ENCODE measurements around the gene ANO5.

ANO5 gene

GRCh38 chr11:22197139-22198005 is 4.5 kb downstream of the ANO5 start:
- Histone ChIP-seq H3K36me3 (ENCODE audit: control insufficient read depth in 1 of 2, insufficient read depth in 2 of 2, low read length in 2 of 2) (no peaks in the 10 kb centered on the region), H3K4me3 (ENCODE audit: low read depth in 1 of 2, low read length in 2 of 2) (no peak overlapping the region), H3K27ac (ENCODE audit: low read depth, low read length) (no peak overlapping the region), H3K4me1 (ENCODE audit: control insufficient read depth in 1 of 2, insufficient read depth in 2 of 2, low read length in 2 of 2) (peaks cover 11 to 17% of the 10 kb centered on the region in 2 donors), H3K9ac (ENCODE audit: low read depth in 1 of 2, low read length in 2 of 2) (no peak overlapping the region), H3K9me3 (ENCODE audit: control insufficient read depth in 1 of 2, low read length in 2 of 2) (no peaks in the 10 kb centered on the region), H3K27me3 (ENCODE audit: control insufficient read depth in 1 of 2, insufficient read depth in 2 of 2, low read length in 2 of 2) (peaks cover 0 to 5% of the 10 kb centered on the region in 2 donors)

- H3K9ac ChIP-seq (ENCODE audit: low read depth in 1 of 2, low read length in 2 of 2), result no peak overlapping the region
- H3K27ac ChIP-seq (ENCODE audit: low read depth, low read length), result no peak overlapping the region
- H3K9me3 ChIP-seq (ENCODE audit: control insufficient read depth in 1 of 2, low read length in 2 of 2), result no peaks in the 10 kb centered on the region
- peaks cover 6% of the 10 kb centered on the region in 2 donors for H3K4me1 ChIP-seq (ENCODE audit: control insufficient read depth in 1 of 2, insufficient read depth in 2 of 2, low read length in 2 of 2)
- H3K27me3 ChIP-seq (ENCODE audit: control insufficient read depth in 1 of 2, insufficient read depth in 2 of 2, low read length in 2 of 2), result no peaks in the 10 kb centered on the region
- no peaks in the 10 kb centered on the region for H3K36me3 ChIP-seq (ENCODE audit: control insufficient read depth in 1 of 2, insufficient read depth in 2 of 2, low read length in 2 of 2)
- no peak overlapping the region for H3K4me3 ChIP-seq (ENCODE audit: low read depth in 1 of 2, low read length in 2 of 2)
Measured at GRCh38 chr11:22199243-22199642, 6.4 kb downstream of the ANO5 start.

GRCh38 chr11:22203281-22203680 is 10.4 kb downstream of the ANO5 start:
- H3K36me3 ChIP-seq (ENCODE audit: control insufficient read depth in 1 of 2, insufficient read depth in 2 of 2, low read length in 2 of 2), result no peaks in the 10 kb centered on the region

GRCh38 chr11:22207162-22207561 is 14.3 kb downstream of the ANO5 start:
- no peak overlapping the region for H3K4me3 ChIP-seq (ENCODE audit: low read depth in 1 of 2, low read length in 2 of 2)
- H3K9me3 ChIP-seq (ENCODE audit: control insufficient read depth in 1 of 2, low read length in 2 of 2), result no peaks in the 10 kb centered on the region
- H3K9ac ChIP-seq (ENCODE audit: low read depth in 1 of 2, low read length in 2 of 2), result no peak overlapping the region
- no peak overlapping the region for H3K27ac ChIP-seq (ENCODE audit: low read depth, low read length)
- H3K4me1 ChIP-seq (ENCODE audit: control insufficient read depth in 1 of 2, insufficient read depth in 2 of 2, low read length in 2 of 2), result no peaks in the 10 kb centered on the region
- H3K36me3 ChIP-seq (ENCODE audit: control insufficient read depth in 1 of 2, insufficient read depth in 2 of 2, low read length in 2 of 2), result no peaks in the 10 kb centered on the region
- H3K27me3 ChIP-seq (ENCODE audit: control insufficient read depth in 1 of 2, insufficient read depth in 2 of 2, low read length in 2 of 2), result no peaks in the 10 kb centered on the region

More at GRCh38 chr11:22203281-22203680, 10.4 kb downstream of the ANO5 start:
- no peak overlapping the region for H3K27ac ChIP-seq (ENCODE audit: low read depth, low read length)
- H3K9me3 ChIP-seq (ENCODE audit: control insufficient read depth in 1 of 2, low read length in 2 of 2), result no peaks in the 10 kb centered on the region
- no peak overlapping the region for H3K9ac ChIP-seq (ENCODE audit: low read depth in 1 of 2, low read length in 2 of 2)
- H3K4me1 ChIP-seq (ENCODE audit: control insufficient read depth in 1 of 2, insufficient read depth in 2 of 2, low read length in 2 of 2), result no peaks in the 10 kb centered on the region
- H3K27me3 ChIP-seq (ENCODE audit: control insufficient read depth in 1 of 2, insufficient read depth in 2 of 2, low read length in 2 of 2), result no peaks in the 10 kb centered on the region
- H3K4me3 ChIP-seq (ENCODE audit: low read depth in 1 of 2, low read length in 2 of 2), result no peak overlapping the region

GRCh38 chr11:22208151-22208858 is 15.4 kb downstream of the ANO5 start:
- Histone ChIP-seq H3K9ac (ENCODE audit: low read depth in 1 of 2, low read length in 2 of 2) (no peak overlapping the region), H3K4me3 (ENCODE audit: low read depth in 1 of 2, low read length in 2 of 2) (no peak overlapping the region), H3K36me3 (ENCODE audit: control insufficient read depth in 1 of 2, insufficient read depth in 2 of 2, low read length in 2 of 2) (no peaks in the 10 kb centered on the region), H3K27ac (ENCODE audit: low read depth, low read length) (no peak overlapping the region), H3K27me3 (ENCODE audit: control insufficient read depth in 1 of 2, insufficient read depth in 2 of 2, low read length in 2 of 2) (no peaks in the 10 kb centered on the region), H3K4me1 (ENCODE audit: control insufficient read depth in 1 of 2, insufficient read depth in 2 of 2, low read length in 2 of 2) (no peaks in the 10 kb centered on the region), H3K9me3 (ENCODE audit: control insufficient read depth in 1 of 2, low read length in 2 of 2) (no peaks in the 10 kb centered on the region)

GRCh38 chr11:22216940-22217339 is 24.1 kb downstream of the ANO5 start:
- no peaks in the 10 kb centered on the region for H3K27me3 ChIP-seq (ENCODE audit: control insufficient read depth in 1 of 2, insufficient read depth in 2 of 2, low read length in 2 of 2)
- no peak overlapping the region for H3K27ac ChIP-seq (ENCODE audit: low read depth, low read length)
- H3K9ac ChIP-seq (ENCODE audit: low read depth in 1 of 2, low read length in 2 of 2), result no peak overlapping the region
- no peaks in the 10 kb centered on the region for H3K4me1 ChIP-seq (ENCODE audit: control insufficient read depth in 1 of 2, insufficient read depth in 2 of 2, low read length in 2 of 2)
- no peaks in the 10 kb centered on the region for H3K36me3 ChIP-seq (ENCODE audit: control insufficient read depth in 1 of 2, insufficient read depth in 2 of 2, low read length in 2 of 2)
- no peak overlapping the region for H3K4me3 ChIP-seq (ENCODE audit: low read depth in 1 of 2, low read length in 2 of 2)
- no peaks in the 10 kb centered on the region for H3K9me3 ChIP-seq (ENCODE audit: control insufficient read depth in 1 of 2, low read length in 2 of 2)

- H3K36me3 ChIP-seq (ENCODE audit: control insufficient read depth in 1 of 2, insufficient read depth in 2 of 2, low read length in 2 of 2), result no peaks in the 10 kb centered on the region
- H3K4me1 ChIP-seq (ENCODE audit: control insufficient read depth in 1 of 2, insufficient read depth in 2 of 2, low read length in 2 of 2), result no peaks in the 10 kb centered on the region
- H3K9me3 ChIP-seq (ENCODE audit: control insufficient read depth in 1 of 2, low read length in 2 of 2), result no peaks in the 10 kb centered on the region
- H3K27ac ChIP-seq (ENCODE audit: low read depth, low read length), result no peak overlapping the region
- H3K4me3 ChIP-seq (ENCODE audit: low read depth in 1 of 2, low read length in 2 of 2), result no peak overlapping the region
- H3K27me3 ChIP-seq (ENCODE audit: control insufficient read depth in 1 of 2, insufficient read depth in 2 of 2, low read length in 2 of 2), result no peaks in the 10 kb centered on the region
- H3K9ac ChIP-seq (ENCODE audit: low read depth in 1 of 2, low read length in 2 of 2), result no peak overlapping the region
Measured at GRCh38 chr11:22221143-22221542, 28.3 kb downstream of the ANO5 start.

GRCh38 chr11:22225190-22225589 is 32.3 kb downstream of the ANO5 start:
- Histone ChIP-seq H3K27me3 (ENCODE audit: control insufficient read depth in 1 of 2, insufficient read depth in 2 of 2, low read length in 2 of 2) (no peaks in the 10 kb centered on the region), H3K36me3 (ENCODE audit: control insufficient read depth in 1 of 2, insufficient read depth in 2 of 2, low read length in 2 of 2) (no peaks in the 10 kb centered on the region), H3K4me1 (ENCODE audit: control insufficient read depth in 1 of 2, insufficient read depth in 2 of 2, low read length in 2 of 2) (no peaks in the 10 kb centered on the region), H3K4me3 (ENCODE audit: low read depth in 1 of 2, low read length in 2 of 2) (no peak overlapping the region), H3K27ac (ENCODE audit: low read depth, low read length) (no peak overlapping the region), H3K9me3 (ENCODE audit: control insufficient read depth in 1 of 2, low read length in 2 of 2) (no peaks in the 10 kb centered on the region), H3K9ac (ENCODE audit: low read depth in 1 of 2, low read length in 2 of 2) (no peak overlapping the region)

GRCh38 chr11:22234743-22235142 is 41.9 kb downstream of the ANO5 start:
- Histone ChIP-seq H3K27me3 (ENCODE audit: control insufficient read depth in 1 of 2, insufficient read depth in 2 of 2, low read length in 2 of 2) (no peaks in the 10 kb centered on the region), H3K9me3 (ENCODE audit: control insufficient read depth in 1 of 2, low read length in 2 of 2) (no peaks in the 10 kb centered on the region), H3K9ac (ENCODE audit: low read depth in 1 of 2, low read length in 2 of 2) (no peak overlapping the region), H3K4me1 (ENCODE audit: control insufficient read depth in 1 of 2, insufficient read depth in 2 of 2, low read length in 2 of 2) (no peaks in the 10 kb centered on the region), H3K27ac (ENCODE audit: low read depth, low read length) (no peak overlapping the region), H3K4me3 (ENCODE audit: low read depth in 1 of 2, low read length in 2 of 2) (no peak overlapping the region), H3K36me3 (ENCODE audit: control insufficient read depth in 1 of 2, insufficient read depth in 2 of 2, low read length in 2 of 2) (no peaks in the 10 kb centered on the region)

GRCh38 chr11:22244986-22245592 is 52.2 kb downstream of the ANO5 start:
- no peaks in the 10 kb centered on the region for H3K27me3 ChIP-seq (ENCODE audit: control insufficient read depth in 1 of 2, insufficient read depth in 2 of 2, low read length in 2 of 2)
- no peaks in the 10 kb centered on the region for H3K36me3 ChIP-seq (ENCODE audit: control insufficient read depth in 1 of 2, insufficient read depth in 2 of 2, low read length in 2 of 2)
- H3K4me1 ChIP-seq (ENCODE audit: control insufficient read depth in 1 of 2, insufficient read depth in 2 of 2, low read length in 2 of 2), result no peaks in the 10 kb centered on the region
- no peaks in the 10 kb centered on the region for H3K9me3 ChIP-seq (ENCODE audit: control insufficient read depth in 1 of 2, low read length in 2 of 2)
- no peak overlapping the region for H3K27ac ChIP-seq (ENCODE audit: low read depth, low read length)
- H3K4me3 ChIP-seq (ENCODE audit: low read depth in 1 of 2, low read length in 2 of 2), result no peak overlapping the region
- no peak overlapping the region for H3K9ac ChIP-seq (ENCODE audit: low read depth in 1 of 2, low read length in 2 of 2)

Measured in duodenal mucosa (tissue), 2 donors.